ENCODE results near the gene CYP2A6.
A peak's percentile ranks its signal among the peaks of the same experiment; 100 is the strongest.

CYP2A6 gene

GRCh38 chr19:40808497-40808896 is 41.8 kb downstream of the CYP2A6 start:
- no peak for TF ChIP-seq CTCF (IDR thresholded peaks at IDR 0.05)

- no peak for TF ChIP-seq CTCF (IDR thresholded peaks at IDR 0.05)
Observed at GRCh38 chr19:40808021-40808325, 42.3 kb downstream of the CYP2A6 start.

- TF ChIP-seq CTCF (IDR thresholded peaks at IDR 0.05) = no peak
Observed at GRCh38 chr19:40807147-40808020, 42.9 kb downstream of the CYP2A6 start.

GRCh38 chr19:40806423-40807146 is 43.7 kb downstream of the CYP2A6 start:
- TF ChIP-seq CTCF (IDR thresholded peaks at IDR 0.05) = no peak

- no peak for TF ChIP-seq CTCF (IDR thresholded peaks at IDR 0.05)
Observed at GRCh38 chr19:40805258-40805868, 44.9 kb downstream of the CYP2A6 start.

- TF ChIP-seq CTCF (IDR thresholded peaks at IDR 0.05) = peak; percentile 9; the same call in 1 of the 2 replicates
Observed at GRCh38 chr19:40804783-40805242, 45.4 kb downstream of the CYP2A6 start.

GRCh38 chr19:40803857-40804782 is 46.1 kb downstream of the CYP2A6 start:
- TF ChIP-seq CTCF (IDR thresholded peaks at IDR 0.05) = no peak
